Liver (tissue), 9 donors: Measurements from ENCODE around the gene LTBP2. TPM values are rescaled to one million over a fixed set of nuclear protein-coding genes. Genes with fewer than 3 reads are reported as not detected.

Experiments
- DNase-seq: peaks from one replicate; pipeline ENCODE4 v3.0.0-alpha.2; 2017; ENCODE audit warnings: low spot score
- H3K27ac ChIP-seq, 2 donors: one replicate each; pipeline ENCODE4 v1.7.0; 2013; ENCODE audit warnings: inconsistent platforms in 2 of 2, low read length in 2 of 2, control low read depth in 1 of 2, low read depth in 1 of 2, mild to moderate bottlenecking in 1 of 2
- H3K27me3 ChIP-seq, 4 donors: one replicate each; pipeline versions ENCODE4 v1.6.1 to v1.7.0; 2013; ENCODE audit warnings: low read length in 3 of 4, inconsistent platforms in 1 of 4, mild to moderate bottlenecking in 1 of 4, moderate library complexity in 1 of 4; ENCODE audit not compliant: control insufficient read depth in 4 of 4, insufficient read depth in 4 of 4
- H3K36me3 ChIP-seq, 4 donors: one replicate each; pipeline versions ENCODE4 v1.6.1 to v1.7.0; 2013; ENCODE audit warnings: low read length in 3 of 4, mild to moderate bottlenecking in 3 of 4, low read depth in 1 of 4, moderate library complexity in 1 of 4; ENCODE audit not compliant: control insufficient read depth in 4 of 4, insufficient read depth in 3 of 4
- H3K4me1 ChIP-seq, 4 donors: one replicate each; pipeline versions ENCODE4 v1.6.1 to v1.7.0; 2013; ENCODE audit warnings: low read length in 3 of 4, mild to moderate bottlenecking in 3 of 4, moderate library complexity in 1 of 4; ENCODE audit not compliant: control insufficient read depth in 4 of 4, insufficient read depth in 4 of 4
- H3K4me3 ChIP-seq, 3 donors: one replicate each; pipeline versions ENCODE4 v1.6.1 to v1.7.0; 2013; ENCODE audit warnings: low read length in 3 of 3, control low read depth in 1 of 3, low read depth in 1 of 3, mild to moderate bottlenecking in 1 of 3
- H3K9ac ChIP-seq, 2 donors: one replicate each; pipeline ENCODE4 v1.7.0; 2013; ENCODE audit warnings: low read length in 2 of 2, mild to moderate bottlenecking in 2 of 2, moderate library complexity in 2 of 2, control low read depth in 1 of 2, low read depth in 1 of 2
- H3K9me3 ChIP-seq, 4 donors: one replicate each; pipeline versions ENCODE4 v1.6.1 to v1.7.0; 2013; ENCODE audit warnings: low read length in 3 of 4; ENCODE audit not compliant: control insufficient read depth in 4 of 4
- EGR1 ChIP-seq, 2 donors: IDR thresholded peaks; 2 replicates each; pipeline ENCODE4 v1.6.1; 2016 to 2018; ENCODE audit warnings: antibody characterized with exemption in 2 of 2, low read depth in 2 of 2
- FOXA1 ChIP-seq: IDR thresholded peaks from 2 replicates; pipeline ENCODE4 v1.6.1; 2016; ENCODE audit warnings: antibody characterized with exemption
- FOXA2 ChIP-seq: IDR thresholded peaks from 2 replicates; pipeline ENCODE4 v1.6.1; 2016; ENCODE audit warnings: antibody characterized with exemption
- GABPA ChIP-seq, 2 donors: IDR thresholded peaks in 1 of 2; conservative IDR thresholded peaks in 1 of 2; 2 replicates each; pipeline ENCODE4 v1.6.1; 2016; ENCODE audit warnings: antibody characterized with exemption in 2 of 2, mild to moderate bottlenecking in 1 of 2, moderate library complexity in 1 of 2
- HNF4A ChIP-seq, 2 donors: conservative IDR thresholded peaks; 2 replicates each; pipeline ENCODE4 v1.6.1; 2016; ENCODE audit warnings: antibody characterized with exemption in 2 of 2, mild to moderate bottlenecking in 2 of 2
- HNF4G ChIP-seq: IDR thresholded peaks from 2 replicates; pipeline ENCODE4 v1.6.1; 2016; ENCODE audit warnings: antibody characterized with exemption
- JUND ChIP-seq, 2 donors: IDR thresholded peaks; 2 replicates each; pipeline ENCODE4 v1.6.1; 2016; ENCODE audit warnings: antibody characterized with exemption in 2 of 2
- NR2F2 ChIP-seq: IDR thresholded peaks from 2 replicates; pipeline ENCODE4 v1.6.1; 2016; ENCODE audit warnings: antibody characterized with exemption
- RAD21 ChIP-seq, 2 donors: IDR thresholded peaks; 2 replicates each; pipeline ENCODE4 v1.6.1; 2016; ENCODE audit warnings: antibody characterized with exemption in 2 of 2, mild to moderate bottlenecking in 2 of 2
- RXRA ChIP-seq, 2 donors: IDR thresholded peaks; 2 replicates each; pipeline ENCODE4 v1.6.1; 2017 to 2018; ENCODE audit warnings: antibody characterized with exemption in 2 of 2, mild to moderate bottlenecking in 1 of 2
- SP1 ChIP-seq: IDR thresholded peaks from 2 replicates; pipeline ENCODE4 v1.6.1; 2018; ENCODE audit warnings: antibody characterized with exemption, mild to moderate bottlenecking
- YY1 ChIP-seq: IDR thresholded peaks from 2 replicates; pipeline ENCODE4 v1.6.1; 2016; ENCODE audit warnings: antibody characterized with exemption, mild to moderate bottlenecking
- WGBS: extraction: QIAGEN DNeasy Blood & Tissue Kit; methylation state at CpG from one replicate; pipeline ENCODE4 v1.1.7; 2013; 5-methylcytosine and 5-hydroxymethylcytosine counted together
- polyA plus RNA-seq, 2 donors: library from polyadenylated mRNA; stranded (reverse) in 1 of 2; unstranded in 1 of 2; fragments of 200-250 nt in 1 of 2; fragments of >200 nt in 1 of 2; fragmentation: Nextera tagmentation in 1 of 2; extraction: Ambion mirVana in 1 of 2; gene quantifications; one replicate each; pipeline versions ENCODE4 v1.2.1 to v1.2.3, GENCODE V29; 2013 to 2015
- total RNA-seq, 2 donors: library from RNA; depleted of rRNA; stranded (reverse); fragments of >200 nt; gene quantifications; one replicate each; pipeline ENCODE4 v1.2.3, GENCODE V29; 2014
- TF ChIP-seq, protein P1 (sequence below): IDR thresholded peaks from 2 replicates; pipeline ENCODE4 v1.6.1; 2016; ENCODE audit warnings: antibody characterized with exemption
- TF ChIP-seq, protein P2 (sequence below): IDR thresholded peaks from 2 replicates; pipeline ENCODE4 v1.6.1; 2016; ENCODE audit warnings: antibody characterized with exemption
- TF ChIP-seq, protein P3 (sequence below): IDR thresholded peaks from 2 replicates; pipeline ENCODE4 v1.6.1; 2016; ENCODE audit warnings: antibody characterized with exemption, mild to moderate bottlenecking
- TF ChIP-seq, protein P4 (sequence below): IDR thresholded peaks from 2 replicates; pipeline ENCODE4 v1.6.1; 2016; ENCODE audit warnings: antibody characterized with exemption
- donor health status: healthy.
- donor health status: healthy.
- donor health status: healthy.
- donor health status: healthy.
- donor health status: healthy.

LTBP2 gene
- total and polyA plus RNA-seq, 4 donors = 0.24 to 1.3 (median 0.89) TPM

DNA sequence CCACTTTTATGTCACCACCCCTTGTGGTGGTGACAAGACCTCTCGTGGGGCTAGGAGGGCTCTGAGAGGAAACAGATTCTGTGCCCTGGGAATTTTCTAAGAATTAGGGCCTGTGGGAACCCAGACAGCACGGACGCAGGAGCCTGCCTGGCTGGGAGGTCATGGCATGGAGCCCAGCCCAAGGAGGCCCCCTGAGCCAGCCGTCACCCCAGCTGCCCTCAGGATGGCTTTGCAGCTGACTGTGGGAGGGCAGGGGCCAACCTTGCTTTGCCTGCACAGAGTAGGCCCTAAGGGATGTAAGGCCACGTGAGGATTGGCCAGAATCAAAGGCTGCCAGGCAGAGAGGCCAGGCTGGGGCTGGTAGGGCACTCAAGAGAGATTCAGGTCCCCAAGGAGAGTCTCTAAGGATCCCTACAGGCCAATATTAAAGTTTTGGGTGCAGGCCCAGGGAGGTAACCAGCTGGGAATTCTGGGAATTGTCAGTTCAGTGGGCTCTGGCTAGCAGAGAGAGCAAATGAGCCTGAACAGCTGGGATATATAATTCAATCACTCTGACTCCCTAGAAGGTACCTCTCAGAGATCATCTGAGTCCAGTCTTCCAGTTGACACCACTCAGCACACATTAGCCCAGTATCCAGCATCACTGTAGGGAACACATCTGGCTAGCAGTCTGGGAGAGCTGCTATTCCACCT lies 6.4 kb downstream of the LTBP2 start:
- WGBS = 82% methylated on average over 5 of the region's 5 CpGs
- Histone ChIP-seq H3K4me1 (peaks cover 0 to 3% (median 0%) of the 10 kb centered on the region in 4 donors), H3K9ac (no peak overlapping the region), H3K9me3 (no peaks in the 10 kb centered on the region), H3K27me3 (no peaks in the 10 kb centered on the region), H3K4me3 (no peak overlapping the region), H3K36me3 (no peaks in the 10 kb centered on the region), H3K27ac (no peak overlapping the region)
- TF ChIP-seq FOXA2 = no peak
- TF ChIP-seq, protein P1, sequence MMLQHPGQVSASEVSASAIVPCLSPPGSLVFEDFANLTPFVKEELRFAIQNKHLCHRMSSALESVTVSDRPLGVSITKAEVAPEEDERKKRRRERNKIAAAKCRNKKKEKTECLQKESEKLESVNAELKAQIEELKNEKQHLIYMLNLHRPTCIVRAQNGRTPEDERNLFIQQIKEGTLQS = no peak
- no peak for TF ChIP-seq YY1
- no peak for TF ChIP-seq RXRA (IDR thresholded peaks at IDR 0.05)
- no peak for TF ChIP-seq JUND (IDR thresholded peaks at IDR 0.05)
- no peak for TF ChIP-seq RAD21 (IDR thresholded peaks at IDR 0.05)
- no peak for TF ChIP-seq HNF4G
- TF ChIP-seq GABPA (IDR thresholded peaks at IDR 0.05 in 1 of 2, conservative IDR thresholded peaks at IDR 0.05 in 1 of 2) = no peak
- TF ChIP-seq, protein P2, sequence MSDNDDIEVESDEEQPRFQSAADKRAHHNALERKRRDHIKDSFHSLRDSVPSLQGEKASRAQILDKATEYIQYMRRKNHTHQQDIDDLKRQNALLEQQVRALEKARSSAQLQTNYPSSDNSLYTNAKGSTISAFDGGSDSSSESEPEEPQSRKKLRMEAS = no peak
- TF ChIP-seq, protein P3, sequence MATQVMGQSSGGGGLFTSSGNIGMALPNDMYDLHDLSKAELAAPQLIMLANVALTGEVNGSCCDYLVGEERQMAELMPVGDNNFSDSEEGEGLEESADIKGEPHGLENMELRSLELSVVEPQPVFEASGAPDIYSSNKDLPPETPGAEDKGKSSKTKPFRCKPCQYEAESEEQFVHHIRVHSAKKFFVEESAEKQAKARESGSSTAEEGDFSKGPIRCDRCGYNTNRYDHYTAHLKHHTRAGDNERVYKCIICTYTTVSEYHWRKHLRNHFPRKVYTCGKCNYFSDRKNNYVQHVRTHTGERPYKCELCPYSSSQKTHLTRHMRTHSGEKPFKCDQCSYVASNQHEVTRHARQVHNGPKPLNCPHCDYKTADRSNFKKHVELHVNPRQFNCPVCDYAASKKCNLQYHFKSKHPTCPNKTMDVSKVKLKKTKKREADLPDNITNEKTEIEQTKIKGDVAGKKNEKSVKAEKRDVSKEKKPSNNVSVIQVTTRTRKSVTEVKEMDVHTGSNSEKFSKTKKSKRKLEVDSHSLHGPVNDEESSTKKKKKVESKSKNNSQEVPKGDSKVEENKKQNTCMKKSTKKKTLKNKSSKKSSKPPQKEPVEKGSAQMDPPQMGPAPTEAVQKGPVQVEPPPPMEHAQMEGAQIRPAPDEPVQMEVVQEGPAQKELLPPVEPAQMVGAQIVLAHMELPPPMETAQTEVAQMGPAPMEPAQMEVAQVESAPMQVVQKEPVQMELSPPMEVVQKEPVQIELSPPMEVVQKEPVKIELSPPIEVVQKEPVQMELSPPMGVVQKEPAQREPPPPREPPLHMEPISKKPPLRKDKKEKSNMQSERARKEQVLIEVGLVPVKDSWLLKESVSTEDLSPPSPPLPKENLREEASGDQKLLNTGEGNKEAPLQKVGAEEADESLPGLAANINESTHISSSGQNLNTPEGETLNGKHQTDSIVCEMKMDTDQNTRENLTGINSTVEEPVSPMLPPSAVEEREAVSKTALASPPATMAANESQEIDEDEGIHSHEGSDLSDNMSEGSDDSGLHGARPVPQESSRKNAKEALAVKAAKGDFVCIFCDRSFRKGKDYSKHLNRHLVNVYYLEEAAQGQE = no peak
- no peak for TF ChIP-seq HNF4A (conservative IDR thresholded peaks at IDR 0.05)
- no peak for TF ChIP-seq EGR1 (IDR thresholded peaks at IDR 0.05; ENCODE audit: low read depth in 2 of 2)
- no peak for DNase-seq

DNA sequence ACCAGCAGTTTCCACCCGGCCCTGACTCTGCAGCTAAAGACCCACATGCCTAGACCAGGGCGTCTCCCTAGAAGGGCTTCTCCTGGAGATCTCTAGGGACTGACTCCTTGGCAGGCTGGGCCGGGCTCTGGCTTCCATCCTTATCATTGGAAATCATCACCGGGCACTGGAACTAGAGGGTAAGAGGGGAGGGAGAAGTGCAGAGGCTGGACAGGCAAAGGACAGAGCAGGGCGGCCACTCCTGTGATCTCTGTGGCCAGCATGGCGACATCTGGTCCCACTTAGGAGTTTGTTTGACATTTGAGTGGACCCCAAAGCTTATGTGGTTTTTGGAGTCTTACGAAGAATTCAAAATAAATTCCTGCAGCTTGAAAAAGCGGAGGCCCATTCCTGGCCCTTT lies 7.1 kb downstream of the LTBP2 start:
- no peak overlapping the region for H3K27ac ChIP-seq
- peaks cover 0 to 3% (median 0%) of the 10 kb centered on the region in 4 donors for H3K4me1 ChIP-seq
- H3K9ac ChIP-seq = no peak overlapping the region

More for the DNA sequence above, 7.1 kb downstream of the LTBP2 start:
- Histone ChIP-seq H3K9me3 (no peaks in the 10 kb centered on the region), H3K27me3 (no peaks in the 10 kb centered on the region), H3K4me3 (no peak overlapping the region), H3K36me3 (no peaks in the 10 kb centered on the region)
- DNase-seq = no peak
- 82% methylated on average over 8 of the region's 8 CpGs for WGBS
- no peak for TF ChIP-seq NR2F2
- TF ChIP-seq, protein P4, sequence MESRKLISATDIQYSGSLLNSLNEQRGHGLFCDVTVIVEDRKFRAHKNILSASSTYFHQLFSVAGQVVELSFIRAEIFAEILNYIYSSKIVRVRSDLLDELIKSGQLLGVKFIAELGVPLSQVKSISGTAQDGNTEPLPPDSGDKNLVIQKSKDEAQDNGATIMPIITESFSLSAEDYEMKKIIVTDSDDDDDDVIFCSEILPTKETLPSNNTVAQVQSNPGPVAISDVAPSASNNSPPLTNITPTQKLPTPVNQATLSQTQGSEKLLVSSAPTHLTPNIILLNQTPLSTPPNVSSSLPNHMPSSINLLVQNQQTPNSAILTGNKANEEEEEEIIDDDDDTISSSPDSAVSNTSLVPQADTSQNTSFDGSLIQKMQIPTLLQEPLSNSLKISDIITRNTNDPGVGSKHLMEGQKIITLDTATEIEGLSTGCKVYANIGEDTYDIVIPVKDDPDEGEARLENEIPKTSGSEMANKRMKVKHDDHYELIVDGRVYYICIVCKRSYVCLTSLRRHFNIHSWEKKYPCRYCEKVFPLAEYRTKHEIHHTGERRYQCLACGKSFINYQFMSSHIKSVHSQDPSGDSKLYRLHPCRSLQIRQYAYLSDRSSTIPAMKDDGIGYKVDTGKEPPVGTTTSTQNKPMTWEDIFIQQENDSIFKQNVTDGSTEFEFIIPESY = no peak
- TF ChIP-seq SP1 = no peak
- TF ChIP-seq FOXA1 = no peak
- TF ChIP-seq GABPA (IDR thresholded peaks at IDR 0.05 in 1 of 2, conservative IDR thresholded peaks at IDR 0.05 in 1 of 2) = no peak
